Caki2 (cell line): ENCODE data around the gene VPS35L. TPM values are rescaled to one million over a fixed set of nuclear protein-coding genes. Genes with fewer than 3 reads are reported as not detected.
"Not testable (repeated sequence)": the region's sequence is repeated elsewhere in the genome, so short reads cannot be mapped to it uniquely, and the experiment has no call there.

Source experiments
- DNase-seq: peaks from one replicate; pipeline ENCODE4 v3.0.0-alpha.2; 2015; ENCODE audit warnings: low read depth
- in situ Hi-C: cut with HindIII; loops from 2 replicates; pipeline ENCODE4 v1.10.0; 2016; ENCODE audit warnings: low sequenced_read_pairs, low pct_unique_long_range_greater_than_20kb, mixed read lengths
- total RNA-seq: library from RNA; depleted of rRNA; stranded (reverse); fragments of >200 nt; shearing (Covaris generic); gene quantifications from 2 replicates; pipeline ENCODE4 v1.2.3, GENCODE V29; 2014; ENCODE audit warnings: low replicate concordance

VPS35L gene
- total RNA-seq, 1 experiment from 2014 or later = 20.7 TPM

DNA sequence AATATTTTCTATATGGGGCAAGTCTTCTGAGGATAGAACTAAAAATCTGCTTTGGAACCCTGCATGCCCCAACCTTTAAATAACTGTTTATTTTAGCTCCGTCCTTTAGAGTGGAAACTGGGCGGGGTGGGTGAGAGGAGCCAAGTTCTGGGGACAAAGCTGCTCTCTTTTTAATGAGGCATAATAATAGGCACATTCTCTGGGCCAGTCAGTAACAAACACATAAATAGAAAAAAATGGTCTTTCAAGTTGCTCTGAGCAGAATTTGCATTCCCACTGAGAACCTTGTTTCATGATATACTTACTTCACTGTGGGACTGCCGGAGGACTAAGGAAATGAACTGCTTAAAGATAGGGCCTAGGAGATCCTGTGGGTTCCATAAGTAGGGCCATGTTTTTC, 111.0 kb downstream of the VPS35L start:
- in situ Hi-C loops = no loop called here
- DNase-seq = no peak

DNA sequence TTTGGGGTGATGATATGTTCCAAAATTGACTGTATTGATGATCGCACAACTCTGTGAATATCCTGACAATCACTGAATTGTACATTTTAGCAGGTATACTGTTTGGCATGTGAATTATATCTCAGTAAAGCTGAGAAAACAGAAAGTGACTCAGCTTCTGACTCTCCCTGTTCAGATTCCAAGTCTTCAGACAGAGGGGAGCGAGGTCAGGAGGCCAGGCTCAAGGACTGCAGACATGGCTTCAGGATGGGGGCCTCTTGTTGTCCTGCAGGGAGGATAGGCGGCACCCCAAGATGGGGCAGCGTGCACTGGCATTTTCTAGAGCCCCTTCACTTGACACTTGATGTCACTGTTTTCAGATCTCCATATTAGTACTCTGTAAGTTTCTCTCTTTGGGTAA, 116.9 kb downstream of the VPS35L start:
- in situ Hi-C loops = no loop called here
- no peak for DNase-seq

DNA sequence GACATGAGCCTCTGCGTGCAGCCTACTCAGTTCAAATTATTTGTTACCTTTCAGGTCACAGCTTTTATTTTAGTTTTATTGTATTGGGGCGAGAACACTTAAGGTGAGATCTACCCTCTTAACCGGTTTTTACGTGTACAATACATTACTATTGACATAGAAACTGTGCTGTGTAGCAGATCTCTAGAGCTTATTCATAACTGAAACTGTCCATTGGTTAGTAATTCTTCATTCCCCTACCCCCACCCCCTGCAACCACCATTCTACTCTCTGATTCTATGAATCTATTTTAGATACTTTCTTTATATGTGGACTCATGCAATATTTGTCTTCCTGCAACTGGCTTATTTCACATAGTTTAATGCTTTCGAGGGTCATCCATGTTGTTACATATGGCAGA, 119.0 kb downstream of the VPS35L start:
- in situ Hi-C loops = no loop called here
- no peak for DNase-seq

- DNase-seq = no peak
- in situ Hi-C loops = no loop called here
Observed at GRCh38 chr16:19677402-19677801, 121.9 kb downstream of the VPS35L start.

DNA sequence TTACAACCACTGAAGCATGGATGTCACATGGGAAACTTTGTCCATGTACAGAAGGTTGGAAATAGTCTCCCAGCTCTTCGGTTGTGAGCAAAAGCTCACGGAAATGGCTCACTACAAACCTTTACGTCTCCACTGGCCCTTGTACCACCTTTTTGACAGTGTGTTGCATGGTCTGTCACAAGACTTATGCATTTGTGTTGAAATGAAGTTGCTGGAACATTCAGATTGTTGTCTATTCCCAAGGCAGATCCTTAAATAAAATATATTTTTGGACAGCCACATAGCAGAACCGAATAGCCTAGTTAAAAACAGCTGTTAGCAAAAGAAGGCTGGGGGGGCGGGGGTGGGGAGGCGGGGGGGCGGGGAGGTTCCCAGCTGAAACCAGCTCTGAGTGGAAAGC, 123.3 kb downstream of the VPS35L start:
- in situ Hi-C loops = no loop called here
- DNase-seq = no peak

- DNase-seq, in situ Hi-C loops: not testable (repeated sequence)
Observed at GRCh38 chr16:19679281-19679680, 123.8 kb downstream of the VPS35L start.

DNA sequence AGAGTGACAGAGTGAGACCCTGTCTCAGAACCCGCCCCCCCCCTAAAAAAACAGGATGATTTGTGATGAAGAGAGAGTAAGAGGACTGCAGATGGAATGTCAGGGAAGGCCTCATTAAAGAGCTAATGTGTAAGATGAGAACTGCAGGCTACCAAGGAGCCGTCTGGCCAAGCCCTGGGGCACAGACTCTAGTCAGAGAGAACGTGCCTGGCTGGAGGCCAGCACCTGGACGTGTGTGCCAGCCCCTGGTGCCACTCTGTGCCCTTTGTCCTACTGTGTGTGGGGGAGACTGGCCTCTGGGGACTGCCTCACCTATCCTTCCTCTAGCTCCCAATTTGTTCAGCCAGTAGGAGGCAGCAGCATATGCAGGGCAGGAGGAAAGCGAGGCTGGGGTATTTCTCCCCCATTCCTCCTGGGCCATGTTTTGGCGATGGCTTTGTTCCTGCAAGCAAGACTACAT, 125.4 kb downstream of the VPS35L start:
- in situ Hi-C loops = no loop called here

GRCh38 chr16:19681637-19682036, 126.1 kb downstream of the VPS35L start:
- in situ Hi-C loops = no loop called here
- no peak for DNase-seq

More for the DNA sequence above, 125.4 kb downstream of the VPS35L start:
- DNase-seq = peak; percentile 30

DNA sequence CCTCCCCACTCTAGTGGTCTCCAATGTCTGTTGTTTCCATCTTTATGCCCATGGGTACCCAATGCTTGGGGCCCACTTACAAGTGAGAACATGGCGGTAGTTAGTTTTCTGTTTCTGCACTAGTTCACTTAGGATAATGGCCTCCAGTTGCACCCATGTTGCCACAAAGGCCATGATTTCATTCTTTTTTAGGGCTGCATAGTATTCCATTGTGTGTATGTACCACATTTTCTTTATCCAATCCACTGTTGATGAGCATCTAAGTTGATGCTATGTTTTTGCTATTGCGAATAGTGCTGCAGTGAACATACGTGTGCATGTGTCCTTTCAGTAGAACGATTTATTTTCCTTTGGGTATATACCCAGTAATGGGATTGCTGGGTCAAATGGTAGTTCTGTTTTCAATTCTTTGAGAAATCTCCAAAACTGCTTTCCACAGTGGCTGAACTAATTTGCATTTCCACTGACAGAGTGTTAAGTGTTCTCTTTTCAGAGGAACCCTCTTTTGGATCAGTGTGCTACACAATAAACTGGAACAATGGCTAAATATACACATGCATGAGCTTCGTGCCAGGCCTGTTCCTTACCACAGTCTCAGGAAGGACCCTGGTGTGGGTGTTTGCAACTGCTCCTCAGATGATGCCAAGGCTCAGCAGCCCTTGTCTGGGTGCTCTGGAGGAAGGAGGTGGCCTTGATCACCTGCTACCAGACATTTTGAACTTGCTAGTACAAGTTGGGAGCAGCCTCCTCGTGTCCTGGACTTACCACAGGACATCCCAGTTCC, 128.1 kb downstream of the VPS35L start:
- no peak for DNase-seq
- in situ Hi-C loops = no loop called here

DNA sequence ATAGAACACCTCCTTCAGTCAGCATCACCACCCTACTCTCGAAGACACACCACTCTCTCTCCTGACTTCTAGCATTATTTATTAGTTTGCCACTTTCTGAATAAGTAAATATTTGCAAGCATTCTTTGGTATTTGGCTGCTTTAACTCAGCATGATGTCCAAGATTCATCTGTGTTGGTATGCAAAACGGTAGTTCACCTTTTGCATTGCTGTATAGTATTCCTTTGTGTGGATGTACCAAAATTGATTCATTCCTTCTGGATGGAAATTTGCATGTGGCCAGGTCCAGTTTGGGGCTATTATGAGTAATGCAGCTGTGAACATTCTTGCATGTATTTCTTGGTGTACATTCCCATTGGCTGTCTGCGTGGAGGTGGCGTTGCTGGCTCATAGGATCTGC, 129.7 kb downstream of the VPS35L start:
- in situ Hi-C loops = no loop called here

DNA sequence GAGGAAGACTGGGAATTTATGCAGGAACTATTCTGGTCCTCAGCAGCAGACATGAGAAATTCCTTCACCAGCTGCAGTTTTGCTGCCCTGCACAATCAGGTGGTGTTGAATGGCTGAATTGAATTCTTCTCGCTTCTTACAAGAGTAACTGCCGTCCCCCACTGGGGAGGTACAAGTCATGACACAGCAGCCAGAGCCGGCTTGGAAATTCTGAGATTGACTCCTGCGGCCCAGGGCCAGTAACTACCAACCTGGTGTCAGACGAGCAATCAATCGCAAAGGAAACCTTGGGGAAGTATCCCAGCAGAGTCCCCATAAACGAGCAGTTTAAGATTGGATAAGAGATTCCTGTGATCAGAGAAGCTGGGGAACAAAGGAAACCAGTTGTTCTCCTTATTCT, 131.8 kb downstream of the VPS35L start:
- DNase-seq = no peak
- in situ Hi-C loops = no loop called here

More for the DNA sequence above, 129.7 kb downstream of the VPS35L start:
- DNase-seq = no peak

GRCh38 chr16:19688396-19689024, 133.0 kb downstream of the VPS35L start:
- in situ Hi-C loops = no loop called here
- no peak for DNase-seq

- in situ Hi-C loops = no loop called here
- DNase-seq = no peak
Observed at GRCh38 chr16:19689342-19689741, 133.8 kb downstream of the VPS35L start.

DNA sequence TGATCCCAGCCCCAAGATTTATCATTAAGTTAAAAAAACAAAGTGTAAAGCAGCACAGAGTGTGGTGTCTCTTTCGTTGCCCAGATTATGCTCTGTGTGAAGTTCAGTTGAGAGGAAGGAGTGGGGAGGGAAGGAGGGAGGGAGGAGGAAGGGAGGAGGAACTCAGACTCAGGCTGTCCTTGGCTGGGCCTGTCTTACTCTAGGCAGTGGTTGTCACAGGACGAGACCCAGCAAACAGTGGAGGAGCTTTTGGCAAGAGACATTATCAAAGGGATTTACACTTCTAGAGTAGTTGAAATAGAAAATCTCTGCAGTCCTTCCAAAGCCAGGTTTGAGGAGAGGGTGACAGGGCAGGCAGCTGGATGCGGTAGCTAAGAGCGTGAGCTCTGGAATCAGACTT, 134.7 kb downstream of the VPS35L start:
- DNase-seq = no peak
- in situ Hi-C loops = no loop called here

DNA sequence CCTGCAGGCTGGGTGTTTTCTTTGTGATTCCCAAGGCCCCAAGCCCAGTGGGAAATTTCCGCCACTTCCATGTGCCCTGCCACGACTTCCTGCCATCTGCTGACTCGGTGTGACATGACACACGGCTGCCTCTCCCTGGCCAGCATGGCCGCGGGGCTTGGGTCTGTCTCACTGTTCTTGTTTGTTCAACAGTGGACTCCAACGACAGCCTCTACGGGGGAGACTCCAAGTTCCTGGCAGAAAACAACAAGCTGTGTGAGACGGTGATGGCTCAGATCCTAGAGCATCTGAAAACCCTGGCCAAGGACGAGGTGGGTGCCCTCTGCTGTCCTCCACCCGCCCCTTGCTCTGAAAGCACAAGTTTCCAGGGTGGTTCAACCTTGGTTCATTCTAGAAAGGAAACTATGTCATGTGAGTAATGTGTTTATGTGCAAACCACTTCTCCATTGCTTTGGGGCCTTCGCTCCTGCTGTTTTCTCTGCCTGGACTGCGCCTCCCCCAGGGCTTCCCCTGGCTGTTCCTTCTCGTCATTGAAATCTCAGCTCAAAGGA, 135.7 kb downstream of the VPS35L start:
- no peak for DNase-seq
- in situ Hi-C loops = no loop called here

DNA sequence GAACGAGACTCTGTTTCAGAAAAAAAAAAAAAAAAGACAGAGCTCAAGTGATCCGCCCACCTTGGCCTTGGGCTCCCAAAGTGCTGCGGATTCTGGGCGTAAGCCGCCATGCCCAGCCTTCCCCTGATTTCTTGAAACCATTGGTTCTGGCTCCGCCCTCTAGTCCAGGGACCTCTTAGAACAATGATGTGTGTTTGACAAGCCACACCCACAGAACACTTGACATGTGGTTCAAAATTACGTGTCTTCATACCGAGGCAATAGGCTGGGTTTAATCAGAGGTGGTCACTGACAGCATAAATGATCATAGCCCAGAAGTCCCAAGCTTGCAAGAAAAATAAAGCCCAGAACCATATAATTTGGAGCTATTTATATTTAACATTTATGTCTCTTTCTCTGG, 139.5 kb downstream of the VPS35L start:
- in situ Hi-C loops = no loop called here
- DNase-seq = no peak

GRCh38 chr16:19696328-19696727, 140.8 kb downstream of the VPS35L start:
- in situ Hi-C loops = no loop called here
- DNase-seq = peak; percentile 71

GRCh38 chr16:19696961-19697360, 141.5 kb downstream of the VPS35L start:
- DNase-seq = no peak
- in situ Hi-C loops = no loop called here

GRCh38 chr16:19697756-19698318, 142.3 kb downstream of the VPS35L start:
- in situ Hi-C loops = no loop called here

More at GRCh38 chr16:19697756-19698318, 142.3 kb downstream of the VPS35L start:
- no peak for DNase-seq
